ENCODE measurements around the gene IL21.
"Not testable (repeated sequence)": the region's sequence is repeated elsewhere in the genome, so short reads cannot be mapped to it uniquely, and the experiment has no call there.

The IL21 gene

DNA sequence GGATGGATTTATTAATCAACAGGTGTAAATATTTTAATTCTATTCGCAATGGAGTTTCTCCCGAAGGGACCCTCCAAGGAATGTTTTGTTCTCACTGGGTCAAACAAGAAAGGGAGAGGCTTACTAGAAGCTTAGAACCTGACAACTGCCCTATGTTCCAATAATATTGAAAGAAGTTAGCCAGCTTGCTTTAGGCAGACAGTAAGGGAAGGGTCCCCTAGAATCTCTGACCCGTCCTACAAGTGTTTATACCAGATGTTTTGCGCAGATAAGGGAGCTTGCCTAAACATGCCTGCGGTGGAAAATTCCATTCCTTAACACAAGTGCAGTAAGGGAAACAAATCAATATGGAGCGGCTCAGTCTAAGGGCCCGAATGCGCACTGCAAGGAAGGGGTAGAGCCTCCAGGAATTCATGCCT lies 17.7 kb downstream of the IL21 start:
- Histone ChIP-seq H3K4me3 (ENCODE audit: low read length) (no peak overlapping the region), H3K4me2 (ENCODE audit: low read length) (no peak overlapping the region), H3K9me3 (replicated peaks; ENCODE audit: low read length) (no peaks in the 10 kb centered on the region), H3K27me3 (ENCODE audit: control insufficient read depth, insufficient read depth, low read length) (no peaks in the 10 kb centered on the region), H3K36me3 (ENCODE audit: insufficient read depth, low read length) (no peaks in the 10 kb centered on the region), H3K9ac (ENCODE audit: low read depth, low read length) (no peak overlapping the region), H3K4me1 (ENCODE audit: control insufficient read depth, insufficient read depth, low read length) (peaks cover 4% of the 10 kb centered on the region)

DNA sequence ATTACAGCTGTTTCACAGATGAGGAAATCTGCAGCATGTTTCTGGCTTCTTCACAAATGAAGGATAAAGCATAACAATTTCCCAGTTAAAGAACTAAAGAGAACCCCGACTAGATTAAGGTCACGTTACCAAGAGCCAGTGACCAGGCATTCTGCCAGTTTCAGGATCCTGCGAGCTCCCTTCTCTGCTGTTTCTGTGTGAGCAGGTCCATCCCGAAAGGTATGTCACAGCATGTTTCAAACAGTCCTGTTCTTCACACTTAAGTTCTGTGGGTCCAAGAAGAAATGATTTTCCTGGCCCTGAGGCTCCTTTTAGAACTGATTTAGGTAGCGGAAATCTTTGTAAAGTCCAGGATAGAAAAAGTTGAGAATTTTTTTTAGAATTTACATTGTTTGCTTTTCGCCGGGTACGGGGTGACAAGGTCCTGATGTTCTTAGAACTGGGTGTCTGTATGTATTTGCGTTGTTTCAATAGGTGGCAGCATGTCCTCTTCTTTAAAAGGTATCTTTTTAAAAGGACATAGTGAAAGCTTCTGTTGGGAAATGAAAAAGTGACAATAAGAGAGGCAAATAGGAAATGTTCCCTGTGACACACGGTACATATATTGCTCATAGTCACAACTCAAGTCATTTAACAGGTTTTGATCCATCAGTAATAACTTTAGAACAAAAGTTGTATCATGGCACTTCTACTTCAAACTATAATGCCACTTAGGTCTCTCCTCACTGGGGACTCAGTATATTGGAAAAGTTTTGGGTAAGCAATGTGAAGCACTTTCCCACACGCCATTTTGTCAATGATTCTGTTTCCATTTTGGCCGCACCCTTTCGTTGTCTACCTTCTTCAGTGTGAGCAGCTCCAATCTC lies 18.4 kb downstream of the IL21 start:
- no peaks in the 10 kb centered on the region for H3K36me3 ChIP-seq (ENCODE audit: insufficient read depth, low read length)
- H3K4me1 ChIP-seq (ENCODE audit: control insufficient read depth, insufficient read depth, low read length), result peaks cover 4% of the 10 kb centered on the region
- H3K4me2 ChIP-seq (ENCODE audit: low read length), result peak overlapping the region; percentile 58
- H3K27me3 ChIP-seq (ENCODE audit: control insufficient read depth, insufficient read depth, low read length), result no peaks in the 10 kb centered on the region
- no peak overlapping the region for H3K9ac ChIP-seq (ENCODE audit: low read depth, low read length)
- H3K9me3 ChIP-seq (replicated peaks; ENCODE audit: low read length), result no peaks in the 10 kb centered on the region
- no peak overlapping the region for H3K4me3 ChIP-seq (ENCODE audit: low read length)

DNA sequence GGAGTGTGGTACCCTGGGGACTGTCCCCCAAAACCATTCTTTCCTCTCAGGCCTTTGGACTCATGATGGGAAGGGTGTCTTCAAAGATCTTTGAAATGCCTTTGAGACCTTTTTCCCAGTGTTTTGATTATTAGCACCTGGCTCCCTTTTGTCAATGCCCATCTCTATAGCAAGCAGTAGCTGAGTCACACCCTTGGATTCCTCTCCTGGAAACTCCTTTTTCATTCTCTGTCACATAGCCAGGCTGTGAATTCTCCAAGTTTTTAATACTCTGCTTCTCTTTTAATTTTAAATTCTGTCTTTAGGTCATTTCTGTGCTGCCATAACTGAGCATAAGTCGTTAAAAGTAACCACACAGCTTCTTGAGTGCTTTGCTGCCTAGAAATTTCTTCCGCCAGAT lies 29.7 kb downstream of the IL21 start:
- no peaks in the 10 kb centered on the region for H3K9me3 ChIP-seq (replicated peaks; ENCODE audit: low read length)
- no peaks in the 10 kb centered on the region for H3K36me3 ChIP-seq (ENCODE audit: insufficient read depth, low read length)
- peaks cover 5% of the 10 kb centered on the region for H3K4me1 ChIP-seq (ENCODE audit: control insufficient read depth, insufficient read depth, low read length)
- no peak overlapping the region for H3K4me2 ChIP-seq (ENCODE audit: low read length)
- H3K9ac ChIP-seq (ENCODE audit: low read depth, low read length), result no peak overlapping the region
- H3K27me3 ChIP-seq (ENCODE audit: control insufficient read depth, insufficient read depth, low read length), result no peaks in the 10 kb centered on the region
- H3K4me3 ChIP-seq (ENCODE audit: low read length), result no peak overlapping the region

DNA sequence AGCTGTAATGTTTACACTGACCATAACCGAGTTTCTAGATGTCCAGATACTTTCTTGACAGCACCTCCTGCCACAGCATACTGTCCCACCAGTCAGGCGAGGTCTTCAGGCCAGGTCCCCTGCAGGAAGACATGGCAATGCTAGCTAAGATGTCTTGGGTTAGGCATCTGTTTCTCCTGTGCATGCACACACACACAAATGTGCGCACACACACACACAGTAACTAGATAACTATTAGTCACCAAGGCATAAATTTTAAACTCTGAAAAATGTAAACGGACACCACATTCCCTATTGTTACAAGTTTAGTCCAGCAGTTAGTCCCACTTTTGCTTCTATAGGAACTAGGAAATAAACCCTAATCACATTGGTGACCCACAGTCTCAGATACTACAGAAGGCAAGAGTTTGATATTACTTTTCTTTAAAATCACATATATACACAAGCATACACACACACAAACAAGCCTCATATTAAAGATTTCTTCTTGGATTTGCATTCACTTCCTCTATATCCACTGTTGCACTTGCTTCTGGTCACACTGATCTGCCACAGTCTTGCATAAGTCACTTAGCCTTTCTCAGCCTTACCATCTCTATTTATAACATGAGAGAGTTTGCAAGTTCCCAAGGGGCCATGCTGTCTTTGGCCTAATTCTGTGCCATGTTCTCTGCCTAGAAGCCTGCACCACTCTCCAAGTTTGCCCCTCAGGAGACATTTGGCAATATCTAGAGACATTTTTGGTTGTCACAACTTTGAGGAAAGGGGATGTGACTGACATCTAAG lies 32.2 kb downstream of the IL21 start:
- H3K4me1 ChIP-seq (ENCODE audit: control insufficient read depth, insufficient read depth, low read length), result peaks cover 20% of the 10 kb centered on the region
- H3K4me2 ChIP-seq (ENCODE audit: low read length), result no peak overlapping the region
- no peak overlapping the region for H3K9ac ChIP-seq (ENCODE audit: low read depth, low read length)
- H3K36me3 ChIP-seq (ENCODE audit: insufficient read depth, low read length), result no peaks in the 10 kb centered on the region
- no peaks in the 10 kb centered on the region for H3K27me3 ChIP-seq (ENCODE audit: control insufficient read depth, insufficient read depth, low read length)
- no peaks in the 10 kb centered on the region for H3K9me3 ChIP-seq (replicated peaks; ENCODE audit: low read length)
- no peak overlapping the region for H3K4me3 ChIP-seq (ENCODE audit: low read length)

DNA sequence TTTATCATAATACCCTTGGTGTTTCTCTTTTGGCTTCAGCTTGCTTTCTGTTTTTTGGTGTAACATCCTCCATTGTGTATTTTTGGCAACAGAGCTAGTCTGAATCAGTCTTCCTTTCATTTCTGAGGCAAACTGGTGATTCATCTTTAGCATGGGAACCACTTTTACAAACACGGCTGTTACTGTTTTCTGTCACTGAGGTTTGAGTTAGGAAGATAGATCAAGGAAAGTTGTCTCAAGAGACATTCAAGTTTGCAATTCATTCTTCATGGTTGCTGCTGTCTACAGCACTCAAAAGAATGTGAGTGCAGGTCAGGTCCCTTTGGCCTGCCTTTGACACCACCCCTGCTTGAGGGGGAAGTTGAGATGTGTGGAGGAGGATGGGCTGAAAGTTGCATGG lies 36.3 kb downstream of the IL21 start:
- peak overlapping the region; percentile 47 for H3K4me2 ChIP-seq (ENCODE audit: low read length)
- no peak overlapping the region for H3K4me3 ChIP-seq (ENCODE audit: low read length)
- H3K4me1 ChIP-seq (ENCODE audit: control insufficient read depth, insufficient read depth, low read length), result peaks cover 21% of the 10 kb centered on the region
- H3K27me3 ChIP-seq (ENCODE audit: control insufficient read depth, insufficient read depth, low read length), result no peaks in the 10 kb centered on the region
- no peaks in the 10 kb centered on the region for H3K9me3 ChIP-seq (replicated peaks; ENCODE audit: low read length)
- peak overlapping the region; percentile 48 for H3K9ac ChIP-seq (ENCODE audit: low read depth, low read length)
- no peaks in the 10 kb centered on the region for H3K36me3 ChIP-seq (ENCODE audit: insufficient read depth, low read length)

DNA sequence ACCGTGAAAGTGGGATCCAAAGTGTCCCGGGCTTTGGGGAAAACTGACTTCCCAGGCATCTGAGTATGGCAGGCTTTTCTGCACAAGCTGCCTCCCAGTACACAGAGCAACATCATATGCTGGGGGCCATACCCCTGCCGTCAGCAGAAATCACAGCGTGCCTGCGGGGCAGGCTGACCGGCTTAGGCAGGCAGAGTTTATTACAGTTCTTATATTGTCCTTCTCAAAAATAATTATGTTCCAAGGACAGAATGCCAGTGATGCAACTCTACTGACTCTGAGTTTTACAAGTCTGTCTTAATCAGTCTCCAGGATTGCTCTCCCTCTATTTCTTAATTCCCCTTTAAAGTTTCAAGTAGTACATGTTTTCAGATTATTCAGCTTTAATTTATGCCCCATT lies 37.0 kb downstream of the IL21 start:
- peak overlapping the region; percentile 48 for H3K9ac ChIP-seq (ENCODE audit: low read depth, low read length)
- H3K4me1 ChIP-seq (ENCODE audit: control insufficient read depth, insufficient read depth, low read length), result peaks cover 21% of the 10 kb centered on the region
- no peaks in the 10 kb centered on the region for H3K27me3 ChIP-seq (ENCODE audit: control insufficient read depth, insufficient read depth, low read length)
- no peaks in the 10 kb centered on the region for H3K9me3 ChIP-seq (replicated peaks; ENCODE audit: low read length)
- peak overlapping the region; percentile 47 for H3K4me2 ChIP-seq (ENCODE audit: low read length)
- no peak overlapping the region for H3K4me3 ChIP-seq (ENCODE audit: low read length)
- no peaks in the 10 kb centered on the region for H3K36me3 ChIP-seq (ENCODE audit: insufficient read depth, low read length)

DNA sequence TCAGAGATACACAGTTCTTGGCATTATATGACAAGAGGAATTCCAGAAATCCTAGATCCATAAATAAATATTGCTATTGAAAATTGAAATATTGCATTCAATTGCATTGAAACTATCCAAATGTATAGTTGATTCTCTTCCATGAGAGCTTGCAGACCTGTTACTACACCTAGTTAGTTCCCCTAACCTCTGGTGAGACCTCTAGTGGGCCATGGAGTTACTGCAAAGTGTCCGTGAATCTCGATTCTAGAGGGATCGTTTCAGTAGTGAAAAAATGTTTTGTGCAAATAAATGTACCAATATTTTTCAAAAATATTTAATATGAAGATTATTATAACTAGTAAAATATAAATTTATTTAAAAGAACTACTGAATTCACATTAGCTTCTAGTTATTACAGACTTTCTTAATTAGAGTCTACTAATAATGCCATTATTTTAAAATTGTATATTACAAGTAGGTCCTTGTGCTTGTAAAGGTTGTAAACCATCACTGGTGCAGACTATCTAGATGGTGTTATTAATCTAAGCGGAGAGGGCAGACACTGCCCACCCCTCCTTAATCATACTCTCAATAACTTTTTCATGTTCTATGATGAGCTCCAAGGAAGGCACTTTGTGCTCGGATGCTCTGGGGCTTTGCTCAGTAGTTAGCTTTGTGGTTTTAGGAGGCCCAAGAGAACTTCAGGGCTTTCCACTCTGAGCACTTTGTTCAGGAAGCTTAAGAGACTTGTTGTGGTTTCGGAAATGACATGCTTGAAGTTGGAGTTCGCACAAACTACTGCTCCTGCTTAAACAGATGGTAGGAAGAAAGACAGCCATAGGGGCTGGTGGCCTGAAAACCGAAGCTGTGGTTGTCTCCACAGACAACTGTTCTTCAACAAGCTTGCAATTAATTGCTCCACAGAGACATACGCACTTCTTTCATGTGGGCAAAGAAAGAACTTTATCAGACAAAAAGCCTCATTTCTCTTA lies 42.8 kb downstream of the IL21 start:
- Histone ChIP-seq H3K9ac (ENCODE audit: low read depth, low read length) (no peak overlapping the region), H3K4me2 (ENCODE audit: low read length) (no peak overlapping the region), H3K36me3 (ENCODE audit: insufficient read depth, low read length) (no peaks in the 10 kb centered on the region), H3K9me3 (replicated peaks; ENCODE audit: low read length) (no peaks in the 10 kb centered on the region), H3K27me3 (ENCODE audit: control insufficient read depth, insufficient read depth, low read length) (no peaks in the 10 kb centered on the region), H3K4me3 (ENCODE audit: low read length) (no peak overlapping the region), H3K4me1 (ENCODE audit: control insufficient read depth, insufficient read depth, low read length) (no peaks in the 10 kb centered on the region)

DNA sequence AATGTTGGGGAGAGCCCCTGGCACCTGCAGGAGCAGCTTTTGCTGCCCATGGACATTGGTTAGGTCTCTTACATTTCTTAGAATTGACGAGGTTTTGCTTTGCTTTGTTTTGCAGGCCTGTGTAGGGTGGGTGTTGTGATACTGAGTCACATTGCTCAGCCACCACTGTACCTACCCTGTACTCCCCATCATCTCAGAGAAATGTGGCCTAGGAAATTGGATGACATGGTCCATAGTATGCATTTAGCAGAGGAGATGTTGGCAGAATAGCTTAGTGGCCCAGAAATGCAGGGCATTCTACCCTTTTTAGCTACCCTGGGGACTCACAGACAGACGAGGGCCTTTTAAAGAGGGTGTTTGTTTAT lies 43.7 kb downstream of the IL21 start:
- Histone ChIP-seq H3K9ac (ENCODE audit: low read depth, low read length) (no peak overlapping the region), H3K4me1 (ENCODE audit: control insufficient read depth, insufficient read depth, low read length) (no peaks in the 10 kb centered on the region), H3K4me2 (ENCODE audit: low read length) (no peak overlapping the region), H3K4me3 (ENCODE audit: low read length) (no peak overlapping the region), H3K36me3 (ENCODE audit: insufficient read depth, low read length) (no peaks in the 10 kb centered on the region), H3K27me3 (ENCODE audit: control insufficient read depth, insufficient read depth, low read length) (no peaks in the 10 kb centered on the region), H3K9me3 (replicated peaks; ENCODE audit: low read length) (no peaks in the 10 kb centered on the region)

DNA sequence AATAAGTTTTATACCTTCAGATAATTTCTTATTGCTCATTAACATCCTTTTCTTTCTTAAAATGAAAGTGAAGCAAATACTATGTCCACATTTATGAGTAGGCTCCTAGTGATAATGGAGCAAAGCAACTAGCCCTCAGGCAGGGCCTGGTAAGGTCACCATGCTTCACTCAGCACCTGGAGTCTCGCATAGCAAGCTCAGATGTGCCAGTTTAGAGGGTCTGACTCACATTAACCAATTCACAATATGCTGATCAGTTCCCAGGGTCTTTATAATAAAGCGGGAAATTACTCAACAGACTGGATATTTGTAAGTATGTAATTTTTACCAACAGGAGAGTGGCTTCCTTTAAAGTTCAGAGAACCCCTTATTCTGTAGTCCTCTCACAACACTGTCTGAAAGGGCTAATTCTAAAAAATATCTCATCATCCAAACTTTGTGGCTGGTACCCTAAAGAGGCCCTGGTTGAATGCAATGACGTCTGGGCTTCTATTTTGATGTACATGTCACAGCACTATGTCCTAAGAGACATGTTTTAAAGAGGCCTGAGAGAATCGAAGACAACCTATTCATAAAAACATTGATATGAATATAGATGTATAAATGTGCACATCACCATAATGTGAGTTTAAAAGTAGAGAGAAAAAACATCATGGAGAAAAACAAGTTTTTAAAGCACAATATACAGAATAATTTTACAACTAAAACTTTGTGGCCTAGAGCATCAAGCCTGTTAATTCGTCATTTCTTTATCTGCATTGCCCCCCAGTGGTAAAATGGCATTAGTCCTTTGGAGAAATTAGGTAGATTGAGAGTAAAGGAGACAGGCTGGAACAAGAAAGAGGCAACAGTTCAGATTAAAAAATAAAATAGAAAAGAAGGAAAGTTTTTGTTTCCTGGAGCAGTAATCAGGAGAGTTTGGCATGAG lies 44.3 kb downstream of the IL21 start:
- H3K4me3 ChIP-seq (ENCODE audit: low read length), result no peak overlapping the region
- H3K36me3 ChIP-seq (ENCODE audit: insufficient read depth, low read length), result no peaks in the 10 kb centered on the region
- no peaks in the 10 kb centered on the region for H3K9me3 ChIP-seq (replicated peaks; ENCODE audit: low read length)
- no peaks in the 10 kb centered on the region for H3K4me1 ChIP-seq (ENCODE audit: control insufficient read depth, insufficient read depth, low read length)
- no peaks in the 10 kb centered on the region for H3K27me3 ChIP-seq (ENCODE audit: control insufficient read depth, insufficient read depth, low read length)
- no peak overlapping the region for H3K9ac ChIP-seq (ENCODE audit: low read depth, low read length)
- H3K4me2 ChIP-seq (ENCODE audit: low read length), result no peak overlapping the region

DNA sequence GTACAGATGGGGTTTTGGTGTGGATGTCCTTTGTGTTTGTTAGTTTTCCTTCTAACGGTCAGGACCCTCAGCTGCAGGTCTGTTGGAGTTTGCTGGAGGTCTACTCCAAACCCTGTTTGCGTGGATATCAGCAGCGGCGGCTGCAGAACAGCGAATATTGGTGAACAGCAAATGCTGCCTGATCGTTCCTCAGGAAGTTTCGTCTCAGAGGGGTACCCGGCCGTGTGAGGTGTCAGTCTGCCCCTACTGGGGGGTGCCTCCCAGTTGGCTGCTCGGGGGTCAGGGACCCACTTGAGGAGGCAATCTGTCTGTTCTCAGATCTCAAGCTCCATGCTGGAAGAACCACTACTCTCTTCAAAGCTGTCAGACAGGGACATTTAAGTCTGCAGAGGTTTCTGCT lies 46.5 kb downstream of the IL21 start:
- H3K4me2 ChIP-seq (ENCODE audit: low read length); H3K4me1 ChIP-seq (ENCODE audit: control insufficient read depth, insufficient read depth, low read length); H3K9ac ChIP-seq (ENCODE audit: low read depth, low read length); H3K9me3 ChIP-seq (replicated peaks; ENCODE audit: low read length); H3K36me3 ChIP-seq (ENCODE audit: insufficient read depth, low read length); H3K27me3 ChIP-seq (ENCODE audit: control insufficient read depth, insufficient read depth, low read length); H3K4me3 ChIP-seq (ENCODE audit: low read length): not testable (repeated sequence)
